HCT116 (cell line): ENCODE data around the gene RXRA. TPM values are rescaled to one million over a fixed set of nuclear protein-coding genes. Genes with fewer than 3 reads are reported as not detected.

Experiments
- ATAC-seq: fragments of 200-7000 bp; cut with Tn5 transposase; 2 replicates; pipeline ENCODE4 v1.9.1; 2020; ENCODE audit warnings: mild to moderate bottlenecking, moderate library complexity
- BruUV-seq: library from RNA; stranded (reverse); fragments of 400-500 nt; replicated peaks from 2 replicates; lab custom pipeline; 2021; lab: Mats Ljungman, UMichigan
- CTCF ChIA-PET: fragments of 300-600 bp; sonication (Branson Sonifier 250); formaldehyde crosslinking; loops from one replicate; lab custom pipeline; 2021; ENCODE audit warnings: antibody characterized with exemption; lab: Charles Lee
- POLR2A ChIA-PET: fragments of 300-600, 350-600 bp; sonication (Branson Sonifier 250); formaldehyde crosslinking; loops from one replicate; lab custom pipeline; 2021; ENCODE audit warnings: antibody characterized with exemption; lab: Charles Lee
- RAD21 ChIA-PET, 2 experiments: fragments of 300-600 bp; sonication (Branson Sonifier 250); formaldehyde crosslinking; loops; one replicate each; lab custom pipeline; 2023; ENCODE audit warnings: low total read pairs in 2 of 2; ENCODE audit not compliant: uncharacterized antibody in 2 of 2, unreplicated experiment in 2 of 2, low non-redundant PET in 1 of 2; lab: Charles Lee
- DNase-seq: peaks from one replicate; pipeline ENCODE4 v3.0.0-alpha.2; 2010; ENCODE audit warnings: low read depth, low spot score
- H2AFZ ChIP-seq: fragments of 200-600 bp; shearing (Covaris generic), sonication (generic); 2 replicates; pipeline ENCODE4 v1.6.1; 2017; ENCODE audit warnings: low read depth, mixed run types, mixed read lengths, antibody characterized with exemption, low read length; ENCODE audit not compliant: poor library complexity, severe bottlenecking
- H3K27ac ChIP-seq: 2 replicates; pipeline ENCODE4 v1.5.1; 2012; ENCODE audit warnings: low read depth, low read length
- H3K27me3 ChIP-seq: fragments of 200-600 bp; sonication (generic); 2 replicates; pipeline ENCODE4 v1.6.1; 2016; ENCODE audit warnings: mixed run types, low read length, mixed read lengths; ENCODE audit not compliant: insufficient read depth
- H3K36me3 ChIP-seq, 2 experiments: fragments of 200-500 bp in 1 of 2; fragments of 200-600 bp in 1 of 2; sonication (Bioruptor generic) in 1 of 2; sonication (generic) in 1 of 2; 2 replicates each; pipeline versions ENCODE4 v1.5.1 to v1.6.1; 2014 to 2016; ENCODE audit warnings: low read length in 2 of 2, inconsistent platforms in 1 of 2, mixed read lengths in 1 of 2, mixed run types in 1 of 2; ENCODE audit not compliant: insufficient read depth in 2 of 2, control insufficient read depth in 1 of 2
- H3K4me1 ChIP-seq, 2 experiments: fragments of 200-600 bp in 1 of 2; sonication (generic) in 1 of 2; 2 replicates each; pipeline versions ENCODE4 v1.5.1 to v1.6.1; 2012 to 2017; ENCODE audit warnings: low read length in 2 of 2, inconsistent platforms in 1 of 2, mild to moderate bottlenecking in 1 of 2, mixed read lengths in 1 of 2, mixed run types in 1 of 2, moderate library complexity in 1 of 2; ENCODE audit not compliant: insufficient read depth in 2 of 2, control insufficient read depth in 1 of 2
- H3K4me2 ChIP-seq: fragments of 200-600 bp; sonication (generic); 2 replicates; pipeline ENCODE4 v1.6.1; 2017; ENCODE audit warnings: mixed run types, low read length, mixed read lengths
- H3K4me3 ChIP-seq, 2 experiments: fragments of 200-600 bp in 1 of 2; sonication (generic) in 1 of 2; replicated peaks in 1 of 2; 2 replicates each; pipeline ENCODE4 v1.5.1; 2011 to 2016; ENCODE audit warnings: low read length in 2 of 2, control low read depth in 1 of 2, low read depth in 1 of 2, mild to moderate bottlenecking in 1 of 2, mixed read lengths in 1 of 2, mixed run types in 1 of 2
- H3K79me2 ChIP-seq: fragments of 200-600 bp; sonication (generic); 2 replicates; pipeline ENCODE4 v1.6.1; 2017; ENCODE audit warnings: mild to moderate bottlenecking, mixed run types, low read length, moderate library complexity, mixed read lengths; ENCODE audit not compliant: insufficient read depth
- H3K9ac ChIP-seq: fragments of 200-600 bp; sonication (generic); 2 replicates; pipeline ENCODE4 v1.6.1; 2016; ENCODE audit warnings: low read length, mixed read lengths
- H3K9me2 ChIP-seq: fragments of 200-600 bp; sonication (generic), shearing (Covaris generic); 2 replicates; pipeline ENCODE4 v1.6.1; 2017; ENCODE audit warnings: mixed run types, mild to moderate bottlenecking, moderate library complexity; ENCODE audit not compliant: insufficient read depth
- H3K9me3 ChIP-seq, 2 experiments: fragments of 200-500 bp in 1 of 2; fragments of 200-600 bp in 1 of 2; sonication (Bioruptor generic) in 1 of 2; sonication (generic) in 1 of 2; 2 replicates each; pipeline ENCODE4 v1.6.1; 2014 to 2017; ENCODE audit warnings: low read length in 2 of 2, mixed read lengths in 2 of 2, inconsistent platforms in 1 of 2, low read depth in 1 of 2, mild to moderate bottlenecking in 1 of 2, mixed run types in 1 of 2, moderate library complexity in 1 of 2; ENCODE audit not compliant: control insufficient read depth in 1 of 2, insufficient read depth in 1 of 2
- H4K20me1 ChIP-seq: fragments of 200-600 bp; sonication (generic), shearing (Covaris generic); 2 replicates; pipeline ENCODE4 v1.6.1; 2017; ENCODE audit warnings: mixed run types, mild to moderate bottlenecking, moderate library complexity; ENCODE audit not compliant: insufficient read depth
- CEBPB ChIP-seq: IDR thresholded peaks from 2 replicates; pipeline ENCODE4 v1.6.1; 2012; ENCODE audit warnings: low read depth
- EZH2phosphoT487 ChIP-seq: fragments of 200-600 bp; IDR thresholded peaks from 2 replicates; pipeline ENCODE4 v1.6.1; 2018; ENCODE audit warnings: antibody characterized with exemption, borderline replicate concordance
- FOSL1 ChIP-seq: IDR thresholded peaks from 2 replicates; pipeline ENCODE4 v1.6.1; 2012; ENCODE audit warnings: low read depth
- JUND ChIP-seq: IDR thresholded peaks from 2 replicates; pipeline ENCODE4 v1.6.1; 2012
- intact Hi-C: fragments of 100-400 bp; cut with micrococcal nuclease; formaldehyde crosslinking; loops from 2 replicates; pipeline ENCODE4 v1.10.0; 2022
- total RNA-seq: library from RNA; stranded (reverse); gene quantifications from one replicate; pipeline ENCODE4 v1.2.1, GENCODE V29; 2021; ENCODE audit not compliant: unreplicated experiment
- TF ChIP-seq, protein P1 (sequence below): IDR thresholded peaks from 2 replicates; pipeline ENCODE4 v1.6.1; 2012

RXRA gene
- total RNA-seq, 1 experiment from 2014 or later, result 43.9 TPM

DNA sequence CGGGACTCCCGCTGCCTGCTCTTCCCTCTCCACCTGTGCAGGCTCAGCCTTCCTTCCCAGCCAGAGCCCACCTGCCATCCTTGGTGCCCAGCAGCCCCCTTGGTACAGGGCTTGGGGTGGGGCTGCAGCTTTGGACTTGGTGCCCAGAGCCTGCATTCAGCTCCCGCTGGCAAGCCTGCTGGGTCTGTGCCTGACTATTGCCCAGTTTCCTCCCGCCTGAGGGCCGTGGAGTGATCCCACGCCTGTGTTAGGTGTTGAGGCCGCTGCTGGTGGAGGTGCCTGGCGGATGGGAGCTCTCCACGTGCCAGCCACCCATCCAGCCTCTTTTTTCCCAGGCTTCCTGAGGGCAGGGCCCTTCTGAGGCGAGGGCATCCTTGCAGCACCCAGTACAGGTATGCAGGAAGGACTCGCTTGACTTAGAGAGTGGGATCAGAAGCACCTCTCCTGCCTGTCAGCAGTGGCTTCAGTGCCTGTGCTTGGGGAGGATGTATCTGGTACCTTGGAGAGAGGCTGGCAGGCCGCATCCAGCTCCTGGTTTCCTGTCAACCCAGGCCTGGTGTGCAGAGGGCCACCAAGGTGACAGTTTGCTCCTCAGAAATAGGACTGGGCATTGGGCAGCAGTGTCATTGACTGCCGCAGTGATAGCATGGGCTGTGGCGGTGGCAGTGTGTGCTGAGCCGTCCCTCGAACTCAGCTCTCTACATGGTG lies 7.8 kb downstream of the RXRA start:
- Histone ChIP-seq H3K27ac (no peak overlapping the region; the same call in 1 of the 2 replicates), H2AFZ (no peak overlapping the region), H3K9me3 (no peaks in the 10 kb centered on the region), H3K9me2 (no peaks in the 10 kb centered on the region), H4K20me1 (0 out of 2 replicates have a peak, but pooled peaks cover 4% of the 10 kb centered on the region), H3K9ac (no peak overlapping the region), H3K4me2 (no peak overlapping the region), H3K36me3 (no peaks in the 10 kb centered on the region), H3K79me2 (peaks cover 97% of the 10 kb centered on the region), H3K27me3 (no peaks in the 10 kb centered on the region), H3K4me3 (no peak overlapping the region), H3K4me1 (peaks cover 12 to 41% of the 10 kb centered on the region in 2 experiments)
- no peak for ATAC-seq
- ChIA-PET RAD21 (no interaction called here), POLR2A (interaction anchor here (1.0 kb wide), 1 partner anchor 45 kb away, joined by 3 read pairs; no protein-coding TSS in a partner anchor), CTCF (no interaction called here)
- no peak for DNase-seq
- intact Hi-C loops, result no loop called here
- no TSS peak for BruUV-seq
- no peak for TF ChIP-seq JUND
- TF ChIP-seq EZH2phosphoT487, result no peak
- TF ChIP-seq, all 23 proteins: peak for 0

DNA sequence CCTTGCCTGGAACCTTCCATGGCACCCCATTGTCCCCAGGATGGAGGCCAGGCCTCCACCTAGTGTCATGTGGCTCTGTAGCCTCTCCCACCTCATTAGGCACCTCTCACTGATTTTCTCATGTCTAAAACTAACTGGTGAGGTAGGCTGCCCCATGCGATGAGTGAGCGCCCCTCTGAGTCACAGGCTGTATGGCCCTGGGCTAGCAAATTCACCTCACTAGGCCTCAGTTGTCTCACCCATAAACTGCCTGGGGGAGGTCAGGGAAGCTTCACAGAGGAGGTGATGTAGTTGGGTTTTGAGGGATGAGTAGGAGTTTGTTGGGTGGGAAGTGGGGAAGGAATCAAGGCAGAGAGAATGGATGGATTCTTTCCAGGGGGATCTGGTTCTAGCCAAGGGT lies 8.8 kb downstream of the RXRA start:
- peaks cover 2 to 31% of the 10 kb centered on the region in 2 experiments for H3K4me1 ChIP-seq
- H3K79me2 ChIP-seq, result peaks cover 97% of the 10 kb centered on the region
- H3K36me3 ChIP-seq, result no peaks in the 10 kb centered on the region
- no TSS peak for BruUV-seq
- DNase-seq, result no peak
- ChIA-PET RAD21 (no interaction called here), POLR2A (no interaction called here), CTCF (no interaction called here)
- H3K4me2 ChIP-seq, result peak overlapping the region; percentile 43; the same call in 1 of the 2 replicates
- no peaks in the 10 kb centered on the region for H3K27me3 ChIP-seq
- ATAC-seq, result peak; percentile 49; the same call in 1 of the 2 replicates
- H3K9ac ChIP-seq, result no peak overlapping the region
- TF ChIP-seq JUND, result no peak
- TF ChIP-seq CEBPB, result no peak
- TF ChIP-seq, protein P1, sequence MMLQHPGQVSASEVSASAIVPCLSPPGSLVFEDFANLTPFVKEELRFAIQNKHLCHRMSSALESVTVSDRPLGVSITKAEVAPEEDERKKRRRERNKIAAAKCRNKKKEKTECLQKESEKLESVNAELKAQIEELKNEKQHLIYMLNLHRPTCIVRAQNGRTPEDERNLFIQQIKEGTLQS, result no peak
- no peak for TF ChIP-seq FOSL1
- no peaks in the 10 kb centered on the region for H3K9me3 ChIP-seq
- no peak overlapping the region for H3K27ac ChIP-seq
- no peak overlapping the region for H2AFZ ChIP-seq
- 0 out of 2 replicates have a peak, but pooled peaks cover 4% of the 10 kb centered on the region for H4K20me1 ChIP-seq
- no peaks in the 10 kb centered on the region for H3K9me2 ChIP-seq
- H3K4me3 ChIP-seq, result no peak overlapping the region
- intact Hi-C loops, result no loop called here
